Measurements from ENCODE around the gene MLLT6.
A peak's percentile ranks its signal among the peaks of the same experiment; 100 is the strongest.

Gene MLLT6

GRCh38 chr17:38745545-38745944 is 40.5 kb downstream of the MLLT6 start:
- DNase-seq = no peak

GRCh38 chr17:38746004-38746848 is 41.2 kb downstream of the MLLT6 start:
- no peak for DNase-seq

GRCh38 chr17:38746849-38747462 is 41.9 kb downstream of the MLLT6 start:
- peak in 1 of 2 experiments; percentile 26 for DNase-seq

- DNase-seq = peak in 1 of 2 experiments; percentile 72
These were observed 42.5 kb downstream of the MLLT6 start for GRCh38 chr17:38747463-38748148.

- DNase-seq = peak; percentile 89 to 96
These were observed 43.2 kb downstream of the MLLT6 start, which contains the start of gene PCGF2 for GRCh38 chr17:38748149-38748891. Gene PCGF2, minus strand, starts transcription at chr17:38748336. Its CDS starts 7,934 bp downstream, at chr17:38740402.

GRCh38 chr17:38748892-38749222 is 43.8 kb downstream of the MLLT6 start:
- DNase-seq = no peak

GRCh38 chr17:38749223-38750043 is 44.4 kb downstream of the MLLT6 start:
- DNase-seq = peak; percentile 58 to 87

- no peak for DNase-seq
These were observed 44.9 kb downstream of the MLLT6 start for GRCh38 chr17:38750044-38750311.

GRCh38 chr17:38750312-38751121 is 45.4 kb downstream of the MLLT6 start:
- DNase-seq = peak; percentile 29 to 63

GRCh38 chr17:38751144-38751807 is 46.2 kb downstream of the MLLT6 start:
- peak; percentile 42 to 59 for DNase-seq

- peak; percentile 71 to 88 for DNase-seq
These were observed 46.8 kb downstream of the MLLT6 start for GRCh38 chr17:38751808-38752307.

GRCh38 chr17:38752308-38753070 is 47.4 kb downstream of the MLLT6 start, which contains the start of gene PSMB3:
Gene PSMB3, plus strand, starts transcription at chr17:38752741. Its CDS starts 86 bp downstream, at chr17:38752827.
- peak; percentile 99 for DNase-seq

- DNase-seq = no peak
These were observed 48.0 kb downstream of the MLLT6 start for GRCh38 chr17:38753071-38753506.

GRCh38 chr17:38761612-38762011 is 56.5 kb downstream of the MLLT6 start:
- DNase-seq = peak in 1 of 2 experiments; percentile 47

- DNase-seq = no peak
These were observed 57.2 kb downstream of the MLLT6 start for GRCh38 chr17:38762231-38762630.

GRCh38 chr17:38766341-38766740 is 61.3 kb downstream of the MLLT6 start:
- no peak for DNase-seq

- no peak for DNase-seq
These were observed 63.3 kb downstream of the MLLT6 start for GRCh38 chr17:38768417-38768816.

GRCh38 chr17:38773258-38773657 is 68.2 kb downstream of the MLLT6 start:
- no peak for DNase-seq

- no peak for DNase-seq
These were observed 72.7 kb downstream of the MLLT6 start for GRCh38 chr17:38777641-38778250.

Data from NCI-H526 (cell line).